ENCODE measurements around the gene ACIN1. TPM values are rescaled to one million over a fixed set of nuclear protein-coding genes. Genes with fewer than 3 reads are reported as not detected.

The ACIN1 gene
- total RNA-seq, 6 donors from 2014 or later = 91.1 to 350 (median 139) TPM

DNA sequence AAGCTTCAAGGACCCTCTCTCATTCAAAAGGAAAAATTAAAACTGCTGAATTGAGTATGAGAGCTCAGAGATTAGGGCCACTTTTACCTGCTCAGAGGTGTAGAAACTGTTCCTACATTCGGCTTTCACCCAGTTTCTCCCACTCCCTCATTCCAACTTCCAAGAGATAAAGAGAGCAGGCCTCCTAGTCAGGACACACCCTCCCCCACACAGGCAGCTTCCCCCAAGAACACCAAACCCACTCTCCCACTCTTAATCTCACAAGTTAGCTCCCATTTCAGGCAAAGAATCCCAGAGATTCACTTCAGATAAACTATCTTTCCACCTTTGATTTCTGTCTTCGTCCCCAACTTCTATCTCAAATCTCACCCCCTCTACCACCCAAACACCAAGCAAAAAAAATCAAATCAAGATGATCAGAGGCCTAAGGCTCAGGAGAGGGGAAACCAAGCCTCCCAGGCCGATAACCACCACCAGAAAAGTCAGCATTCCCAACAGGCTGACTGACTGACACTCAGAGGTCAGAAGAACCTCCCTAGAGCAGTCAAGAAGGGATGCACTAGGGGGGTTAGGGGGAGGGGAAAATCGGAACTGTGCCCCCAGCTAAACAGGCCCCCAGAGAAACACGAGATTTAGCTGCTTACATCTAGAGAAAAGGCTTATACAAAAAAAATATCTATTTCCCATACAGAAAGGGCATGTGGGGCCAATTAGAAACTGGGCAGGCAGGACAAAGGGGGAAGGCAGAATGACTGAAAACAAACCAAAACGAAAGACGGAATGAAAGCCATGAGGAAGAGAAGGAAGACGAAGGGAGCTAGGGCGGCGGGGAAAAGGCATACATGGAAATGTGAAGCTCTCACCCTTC is 24.4 kb downstream of the ACIN1 start:
- Histone ChIP-seq H3K9me3 (no peaks in the 10 kb centered on the region), H3K4me3 (peak overlapping the region in 3 of 4 donors; percentile 40 to 61 (median 61)), H3K27me3 (no peaks in the 10 kb centered on the region), H3K4me1 (peaks cover 17 to 43% (median 34%) of the 10 kb centered on the region in 4 donors), H3K36me3 (peaks cover 23 to 74% (median 60%) of the 10 kb centered on the region in 4 donors), H3K27ac (peak overlapping the region; percentile 73 to 85 (median 85))
- peak in 1 of 2 donors; percentile 14 for DNase-seq
- TF ChIP-seq EP300 (IDR thresholded peaks at IDR 0.05) = no peak
- TF ChIP-seq POLR2A (IDR thresholded peaks at IDR 0.05) = no peak
- TF ChIP-seq POLR2AphosphoS5 (IDR thresholded peaks at IDR 0.05) = no peak
- TF ChIP-seq, protein P1, sequence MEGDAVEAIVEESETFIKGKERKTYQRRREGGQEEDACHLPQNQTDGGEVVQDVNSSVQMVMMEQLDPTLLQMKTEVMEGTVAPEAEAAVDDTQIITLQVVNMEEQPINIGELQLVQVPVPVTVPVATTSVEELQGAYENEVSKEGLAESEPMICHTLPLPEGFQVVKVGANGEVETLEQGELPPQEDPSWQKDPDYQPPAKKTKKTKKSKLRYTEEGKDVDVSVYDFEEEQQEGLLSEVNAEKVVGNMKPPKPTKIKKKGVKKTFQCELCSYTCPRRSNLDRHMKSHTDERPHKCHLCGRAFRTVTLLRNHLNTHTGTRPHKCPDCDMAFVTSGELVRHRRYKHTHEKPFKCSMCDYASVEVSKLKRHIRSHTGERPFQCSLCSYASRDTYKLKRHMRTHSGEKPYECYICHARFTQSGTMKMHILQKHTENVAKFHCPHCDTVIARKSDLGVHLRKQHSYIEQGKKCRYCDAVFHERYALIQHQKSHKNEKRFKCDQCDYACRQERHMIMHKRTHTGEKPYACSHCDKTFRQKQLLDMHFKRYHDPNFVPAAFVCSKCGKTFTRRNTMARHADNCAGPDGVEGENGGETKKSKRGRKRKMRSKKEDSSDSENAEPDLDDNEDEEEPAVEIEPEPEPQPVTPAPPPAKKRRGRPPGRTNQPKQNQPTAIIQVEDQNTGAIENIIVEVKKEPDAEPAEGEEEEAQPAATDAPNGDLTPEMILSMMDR (IDR thresholded peaks at IDR 0.05) = no peak
- ATAC-seq (ENCODE audit: low FRiP score in 2 of 2) = no peak
- 20 to 21% methylated on average over 10 of the region's 10 CpGs for WGBS, 2 donors

DNA sequence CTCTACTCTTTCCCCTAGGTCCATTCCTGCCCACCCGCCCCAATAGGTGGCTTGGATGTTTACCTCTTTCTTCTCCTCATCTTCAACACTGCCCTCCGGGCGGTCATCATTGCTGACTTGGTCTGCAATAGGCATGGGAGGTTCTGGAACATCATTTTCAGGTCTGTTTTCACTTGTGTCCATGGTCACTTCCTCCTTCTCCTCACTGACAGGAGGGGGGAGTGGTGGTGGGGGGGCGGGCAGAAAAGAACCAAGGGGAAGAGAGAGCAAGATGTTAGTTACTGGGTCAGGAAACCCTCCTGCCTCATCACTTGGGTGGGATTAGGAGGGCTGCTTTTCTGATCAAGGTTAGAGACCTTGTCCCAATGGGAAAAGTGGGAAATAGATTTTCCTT is 25.5 kb downstream of the ACIN1 start:
- no peak overlapping the region for H3K4me3 ChIP-seq
- DNase-seq (no peak), ATAC-seq (ENCODE audit: low FRiP score in 2 of 2) (no peak)
- TF ChIP-seq, protein P1 (IDR thresholded peaks at IDR 0.05) = no peak
- no peak for TF ChIP-seq POLR2A (IDR thresholded peaks at IDR 0.05)
- TF ChIP-seq POLR2AphosphoS5 (IDR thresholded peaks at IDR 0.05) = no peak
- no peak for TF ChIP-seq EP300 (IDR thresholded peaks at IDR 0.05)
- 73 to 81% methylated on average over 4 of the region's 4 CpGs for WGBS, 2 donors
- H3K9me3 ChIP-seq = no peaks in the 10 kb centered on the region
- H3K36me3 ChIP-seq = peaks cover 16 to 74% (median 63%) of the 10 kb centered on the region in 4 donors
- H3K27me3 ChIP-seq = no peaks in the 10 kb centered on the region
- peak overlapping the region in 1 of 4 donors; percentile 85 for H3K27ac ChIP-seq
- H3K4me1 ChIP-seq = peaks cover 17 to 43% (median 34%) of the 10 kb centered on the region in 4 donors

GRCh38 chr14:23068789-23069412 is 26.0 kb downstream of the ACIN1 start:
- no peaks in the 10 kb centered on the region for H3K9me3 ChIP-seq
- TF ChIP-seq, protein P1 (IDR thresholded peaks at IDR 0.05) = peak; percentile 88 to 95 (median 93)
- TF ChIP-seq POLR2A (IDR thresholded peaks at IDR 0.05) = no peak
- peaks cover 17 to 43% (median 34%) of the 10 kb centered on the region in 4 donors for H3K4me1 ChIP-seq
- peak overlapping the region in 2 of 4 donors; percentile 34 to 85 for H3K27ac ChIP-seq
- H3K4me3 ChIP-seq = no peak overlapping the region
- H3K36me3 ChIP-seq = peaks cover 18 to 74% (median 64%) of the 10 kb centered on the region in 4 donors
- DNase-seq = peak in 1 of 2 donors; percentile 82
- H3K27me3 ChIP-seq = no peaks in the 10 kb centered on the region
- peak; percentile 90 to 91 for ATAC-seq (ENCODE audit: low FRiP score in 2 of 2)
- 30% methylated on average over 8 of the region's 8 CpGs for WGBS, 2 donors

DNA sequence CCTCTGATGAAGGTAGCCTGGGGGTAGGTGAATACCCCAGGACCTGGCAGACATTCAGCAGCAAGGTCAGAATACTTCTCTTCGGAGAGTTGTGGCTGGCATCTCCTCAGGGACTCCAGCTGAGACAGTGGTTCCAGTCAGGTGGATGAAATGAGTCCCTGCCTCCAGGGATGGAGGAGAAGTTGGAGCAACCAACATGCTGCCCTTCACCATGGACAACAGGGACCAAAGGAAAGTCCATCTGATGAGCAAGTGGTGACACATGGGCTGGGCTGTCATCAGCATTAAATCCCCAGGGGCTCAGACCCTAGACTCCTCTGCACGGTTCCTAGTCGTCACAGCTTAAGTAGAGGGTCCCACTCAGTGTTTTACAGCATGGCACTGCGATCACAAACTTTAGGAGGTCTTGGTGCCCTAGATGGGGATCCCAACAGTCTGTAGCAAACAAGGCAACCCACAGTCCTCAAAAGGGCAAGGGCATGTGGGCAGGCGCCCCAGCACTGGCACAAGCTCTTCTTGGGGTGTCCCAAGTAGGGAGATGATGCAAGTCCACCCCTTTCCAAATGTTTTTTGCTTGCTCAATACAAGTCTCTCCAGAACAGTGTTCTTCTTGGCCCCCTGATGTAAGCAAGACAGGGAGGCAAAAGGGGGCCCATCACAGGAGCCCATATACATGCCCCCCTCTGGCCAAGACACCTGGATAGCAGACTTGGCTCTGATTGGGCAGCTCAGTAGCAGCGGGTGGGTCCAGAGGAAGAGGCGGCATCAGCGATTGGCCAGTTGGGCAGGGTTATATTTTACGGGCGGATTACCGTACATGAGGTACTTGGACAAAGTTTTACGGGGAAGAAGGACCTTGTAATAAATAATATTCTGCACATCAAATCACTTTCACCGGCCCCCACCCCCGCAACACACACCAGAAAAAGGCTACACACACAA is 26.8 kb downstream of the ACIN1 start:
- Histone ChIP-seq H3K27ac (peak overlapping the region in 2 of 4 donors; percentile 34 to 85), H3K4me3 (no peak overlapping the region), H3K4me1 (peaks cover 17 to 43% (median 34%) of the 10 kb centered on the region in 4 donors), H3K36me3 (peaks cover 24 to 74% (median 66%) of the 10 kb centered on the region in 4 donors), H3K9me3 (no peaks in the 10 kb centered on the region), H3K27me3 (no peaks in the 10 kb centered on the region)
- ATAC-seq (ENCODE audit: low FRiP score in 2 of 2) (no peak), DNase-seq (peak in 1 of 2 donors; percentile 12)
- 82 to 85% methylated on average over 12 to 14 of the region's 14 CpGs for WGBS, 2 donors
- TF ChIP-seq POLR2AphosphoS5 (IDR thresholded peaks at IDR 0.05) (no peak), POLR2A (IDR thresholded peaks at IDR 0.05) (no peak), EP300 (IDR thresholded peaks at IDR 0.05) (no peak)
- TF ChIP-seq, protein P1 (IDR thresholded peaks at IDR 0.05) = no peak

All from upper lobe of left lung (tissue), 6 donors.